Keratinocyte (primary cell): ENCODE data around the gene ARFGAP3.

ENCODE experiments used
- CTCF ChIP-seq, 3 experiments: IDR thresholded peaks in 1 of 3; conservative IDR thresholded peaks in 1 of 3; optimal IDR thresholded peaks in 1 of 3; 2 replicates in 2 of 3; 3 replicates in 1 of 3; pipeline versions ENCODE3 to v1.5.1; 2011; ENCODE audit warnings: low read length in 3 of 3, mild to moderate bottlenecking in 3 of 3, moderate library complexity in 2 of 3, control low read depth in 1 of 3, inconsistent platforms in 1 of 3; ENCODE audit not compliant: insufficient read depth in 2 of 3; ENCODE audit errors: extremely low read depth in 1 of 3
- EZH2 ChIP-seq: IDR thresholded peaks from one replicate; pipeline ENCODE4 v1.6.1; 2012; ENCODE audit warnings: inconsistent platforms, mild to moderate bottlenecking, low read length, moderate library complexity

- no peak for TF ChIP-seq CTCF (optimal IDR thresholded peaks at IDR 0.05 in 1 of 3, IDR thresholded peaks at IDR 0.05 in 1 of 3, conservative IDR thresholded peaks at IDR 0.05 in 1 of 3; ENCODE audit: extremely low read depth in 1 of 3, insufficient read depth in 2 of 3, low read length in 3 of 3)
- TF ChIP-seq EZH2, result no peak
Measured at GRCh38 chr22:42904050-42904449, 47.0 kb upstream of the ARFGAP3 start.
